ENCODE measurements around the gene A2M.

The A2M gene

DNA sequence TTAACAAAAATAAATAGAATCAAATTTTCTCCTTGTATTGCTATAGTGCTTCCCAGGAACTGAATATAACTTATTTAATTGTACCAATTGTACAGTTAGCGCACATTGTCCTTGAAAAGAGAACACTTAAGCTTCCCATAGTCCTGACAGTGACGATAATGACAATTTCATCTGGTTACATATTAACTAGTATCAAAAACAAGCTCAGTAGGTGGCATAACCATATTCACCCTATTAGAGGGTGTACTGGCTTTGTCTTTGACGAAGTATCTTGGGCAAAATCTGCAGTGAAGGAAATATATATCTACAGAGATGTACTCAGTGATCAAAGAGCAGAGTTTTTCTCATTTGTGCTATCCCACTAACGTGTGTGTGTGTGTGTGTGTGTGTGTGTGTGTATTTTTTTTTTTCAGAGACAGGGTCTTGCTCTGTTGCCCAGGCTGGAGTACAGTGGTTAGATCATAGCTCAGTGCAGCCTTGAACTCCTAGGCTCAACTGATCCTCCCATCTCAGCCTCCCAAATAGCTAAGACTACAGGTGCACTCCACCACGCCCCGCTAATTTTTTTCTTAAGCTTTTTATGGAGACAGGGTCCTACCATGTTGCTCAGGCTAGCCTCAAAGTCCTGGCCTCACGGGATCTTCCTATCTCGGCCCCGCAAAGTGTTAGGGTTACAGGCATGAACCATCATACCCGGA is 4.9 kb upstream of the A2M start:
- no peak for DNase-seq

- peak; percentile 98 for DNase-seq
Measured at GRCh38 chr12:9118158-9118557, 2.4 kb upstream of the A2M start.

GRCh38 chr12:9114946-9115345 is 773 bp downstream of the A2M start:
- peak; percentile 60 to 76 for DNase-seq

- no peak for DNase-seq
Measured at GRCh38 chr12:9113987-9114309, 1.8 kb downstream of the A2M start.

DNA sequence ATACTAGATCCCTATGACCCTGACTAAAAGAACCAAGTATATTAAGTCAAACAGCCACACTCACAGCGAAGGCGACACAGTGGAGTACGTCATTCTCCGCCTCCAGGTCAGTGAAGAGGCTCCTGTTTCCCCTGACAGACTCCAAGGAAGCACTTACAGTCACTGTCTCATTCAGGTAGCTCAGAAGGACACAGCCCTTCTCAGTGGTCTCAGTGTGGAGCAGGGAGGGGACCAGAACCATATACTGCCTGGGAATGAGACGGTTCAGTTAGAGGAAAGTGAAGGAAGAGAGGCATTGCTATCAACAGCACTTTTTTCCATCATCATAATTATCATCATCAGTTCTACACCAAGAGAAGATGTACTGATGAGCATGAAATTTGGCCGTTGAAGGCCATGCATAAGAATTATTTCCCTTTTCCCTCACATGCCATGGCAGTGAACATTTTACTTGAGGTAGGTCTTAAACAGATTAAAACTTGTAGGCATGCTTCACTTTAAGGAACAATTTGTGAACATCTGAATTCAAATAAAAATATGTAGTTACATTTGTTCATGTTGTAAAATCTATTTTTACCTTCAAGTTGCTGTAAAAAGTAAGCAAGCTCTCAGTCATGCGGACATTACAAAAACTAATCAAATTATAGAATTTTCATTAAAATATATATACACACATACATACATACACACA is 2.3 kb downstream of the A2M start:
- no peak for DNase-seq

DNA sequence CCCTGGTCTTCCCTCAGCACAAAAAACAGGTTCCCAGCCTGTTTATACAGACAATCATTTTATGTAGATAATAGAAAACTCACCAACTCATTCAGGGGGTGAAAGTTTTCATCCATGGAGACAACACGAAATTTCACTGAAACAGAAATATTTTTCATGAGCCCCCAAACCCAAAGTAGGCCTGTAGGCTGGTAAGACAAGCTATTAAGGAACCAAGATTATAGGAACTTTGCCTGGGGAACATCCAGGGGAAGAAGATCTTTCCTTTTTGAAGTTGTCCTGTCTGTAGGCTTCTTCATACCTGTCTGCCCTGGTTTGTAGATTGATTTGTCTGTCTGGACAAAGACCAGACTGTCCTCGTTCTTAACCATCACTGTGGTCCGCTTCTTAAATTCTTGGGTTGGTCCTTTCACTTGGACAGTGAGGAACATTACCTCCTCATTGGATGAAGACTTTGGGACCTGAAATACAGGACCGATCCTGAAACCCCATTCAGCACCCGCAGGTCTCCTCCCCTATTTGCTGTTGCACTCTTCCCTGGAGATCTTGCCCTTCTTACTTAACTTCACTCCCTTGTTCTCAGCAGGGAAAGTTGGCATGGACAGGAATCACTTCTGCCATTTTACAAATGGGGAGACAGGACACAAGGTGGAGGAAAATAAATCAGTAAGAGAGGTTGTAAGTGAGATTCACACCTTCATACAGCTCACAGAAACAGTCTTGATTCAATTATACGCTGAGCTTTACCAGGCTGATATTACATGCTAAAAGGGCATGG is 3.5 kb downstream of the A2M start:
- DNase-seq = no peak

GRCh38 chr12:9111525-9111924 is 4.2 kb downstream of the A2M start:
- no peak for DNase-seq

GRCh38 chr12:9109737-9110491 is 5.8 kb downstream of the A2M start:
- no peak for DNase-seq

DNA sequence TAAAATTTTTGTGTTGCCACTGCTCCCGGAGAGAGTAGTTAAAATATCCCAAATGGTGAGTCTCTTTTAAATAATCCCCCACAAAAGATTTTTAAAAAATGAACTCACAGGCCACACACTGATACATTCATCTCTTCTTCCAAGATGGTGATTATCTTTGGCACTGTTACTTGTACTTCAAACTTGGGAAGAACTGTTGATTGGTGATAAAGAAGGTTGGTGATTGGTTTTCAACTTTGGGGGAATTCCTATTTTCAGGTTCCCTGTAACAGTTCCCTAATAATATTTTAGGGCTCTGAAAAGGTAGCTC is 6.6 kb downstream of the A2M start:
- DNase-seq = no peak

DNA sequence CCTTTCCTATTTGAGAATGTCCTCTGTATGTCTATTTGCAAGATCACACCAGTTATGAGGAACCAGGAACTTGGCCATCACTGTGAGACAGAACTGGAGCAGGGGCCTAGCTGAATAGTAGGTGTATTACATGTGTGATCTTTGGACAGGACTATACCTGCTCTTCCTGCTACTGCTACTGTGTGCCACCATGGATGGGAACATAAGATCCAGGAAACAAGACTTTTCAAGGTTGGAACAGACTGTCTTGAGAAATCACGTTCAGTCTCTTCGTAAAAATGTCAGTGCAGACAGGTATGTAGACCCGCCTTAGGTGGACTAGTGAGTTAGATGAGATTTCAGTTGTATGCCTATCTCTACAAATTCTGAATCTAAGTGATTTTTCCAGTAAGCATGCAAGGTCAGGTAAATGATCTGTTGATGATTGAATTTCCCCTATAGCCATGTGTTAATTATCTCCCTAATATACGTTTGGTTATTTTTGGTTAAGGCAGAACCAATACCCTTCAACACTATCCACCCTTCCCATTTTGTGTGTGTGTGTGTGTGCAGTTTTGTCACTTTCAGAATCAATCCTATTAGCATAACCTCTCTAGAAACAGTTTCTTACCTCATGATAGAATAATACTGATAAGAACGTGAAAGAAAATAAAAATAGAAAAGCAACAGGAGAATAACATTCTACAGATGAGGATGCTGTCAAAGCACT is 7.1 kb downstream of the A2M start:
- no peak for DNase-seq

DNA sequence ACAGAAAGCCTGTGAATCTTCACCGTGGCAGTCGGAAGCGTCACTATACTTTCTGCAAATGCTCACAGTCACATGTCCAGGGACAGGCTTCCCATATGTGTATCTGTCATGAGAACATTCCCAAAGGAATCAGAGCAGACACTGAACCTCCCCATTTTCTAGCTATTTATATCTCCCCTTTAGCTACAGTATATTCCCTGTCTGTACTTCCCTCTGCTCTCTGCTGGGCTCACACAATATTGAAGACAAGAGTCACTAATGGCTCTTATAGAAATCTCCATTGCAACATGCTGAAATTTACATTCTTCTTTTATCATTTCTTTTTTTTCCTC is 8.2 kb downstream of the A2M start:
- no peak for DNase-seq

DNA sequence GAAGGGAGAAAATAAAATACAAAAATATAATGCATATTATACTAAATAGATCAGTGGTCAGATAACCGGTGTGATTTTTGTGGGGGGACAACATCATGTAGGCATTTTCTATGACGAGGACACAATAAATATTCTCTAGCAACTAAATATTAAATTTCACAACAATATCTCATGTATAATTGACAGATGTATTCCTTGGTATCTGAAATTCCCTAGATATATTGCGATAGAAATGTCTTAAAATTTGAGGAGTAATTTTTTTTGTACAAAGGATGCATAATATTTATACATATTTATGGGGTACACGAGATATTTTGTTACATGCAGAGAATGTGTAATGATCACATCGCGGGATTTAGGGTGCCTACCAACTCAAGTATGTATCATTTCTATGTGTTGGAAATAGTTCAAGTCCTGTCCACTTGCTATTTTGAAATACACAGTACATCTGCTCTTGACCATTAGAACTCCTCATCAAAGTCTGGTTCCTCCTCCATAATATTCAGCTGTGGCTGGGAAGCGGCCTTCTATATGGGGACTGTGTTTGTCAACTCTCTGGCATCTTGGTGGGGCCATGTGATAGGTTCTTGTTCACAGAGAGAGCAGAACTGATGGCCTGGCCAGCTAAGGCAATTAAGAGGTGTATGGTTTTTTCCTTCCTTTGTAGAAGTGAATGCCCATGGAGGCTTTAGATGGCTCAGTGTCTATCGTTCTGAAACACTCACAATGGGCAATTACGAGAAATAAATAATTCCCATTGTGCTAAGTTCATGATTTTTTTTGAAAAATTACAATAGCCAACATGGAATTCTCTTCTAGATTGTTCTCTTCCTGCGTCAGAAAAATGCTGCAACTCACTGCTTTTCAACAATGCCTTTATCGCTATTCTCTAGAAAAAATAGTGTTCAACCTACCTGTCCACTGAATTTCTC is 8.8 kb downstream of the A2M start:
- no peak for DNase-seq

- no peak for DNase-seq
Measured at GRCh38 chr12:9106067-9106466, 9.7 kb downstream of the A2M start.

GRCh38 chr12:9104767-9105423 is 10.8 kb downstream of the A2M start:
- DNase-seq = no peak

DNA sequence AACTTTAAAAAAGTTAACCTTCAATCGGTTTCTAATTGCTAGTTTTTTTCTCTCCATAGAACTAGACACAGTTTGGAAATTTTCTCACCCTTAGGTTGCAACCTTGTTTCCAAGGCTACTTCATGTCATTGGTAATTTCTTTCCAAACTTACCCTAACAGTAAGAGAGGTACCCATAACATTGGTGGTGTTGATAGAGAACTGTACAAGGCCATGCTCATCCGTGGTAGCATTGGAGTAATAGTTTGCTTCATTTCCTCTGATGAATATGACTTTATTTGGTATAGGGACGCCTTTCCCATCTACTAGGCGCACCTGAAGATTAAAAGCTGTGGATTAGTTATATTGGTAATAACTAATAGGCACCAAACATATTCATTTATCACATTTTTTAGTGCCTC is 11.6 kb downstream of the A2M start:
- no peak for DNase-seq

GRCh38 chr12:9103050-9103849 is 12.5 kb downstream of the A2M start:
- DNase-seq = no peak

GRCh38 chr12:9101018-9101687 is 14.6 kb downstream of the A2M start:
- no peak for DNase-seq

DNA sequence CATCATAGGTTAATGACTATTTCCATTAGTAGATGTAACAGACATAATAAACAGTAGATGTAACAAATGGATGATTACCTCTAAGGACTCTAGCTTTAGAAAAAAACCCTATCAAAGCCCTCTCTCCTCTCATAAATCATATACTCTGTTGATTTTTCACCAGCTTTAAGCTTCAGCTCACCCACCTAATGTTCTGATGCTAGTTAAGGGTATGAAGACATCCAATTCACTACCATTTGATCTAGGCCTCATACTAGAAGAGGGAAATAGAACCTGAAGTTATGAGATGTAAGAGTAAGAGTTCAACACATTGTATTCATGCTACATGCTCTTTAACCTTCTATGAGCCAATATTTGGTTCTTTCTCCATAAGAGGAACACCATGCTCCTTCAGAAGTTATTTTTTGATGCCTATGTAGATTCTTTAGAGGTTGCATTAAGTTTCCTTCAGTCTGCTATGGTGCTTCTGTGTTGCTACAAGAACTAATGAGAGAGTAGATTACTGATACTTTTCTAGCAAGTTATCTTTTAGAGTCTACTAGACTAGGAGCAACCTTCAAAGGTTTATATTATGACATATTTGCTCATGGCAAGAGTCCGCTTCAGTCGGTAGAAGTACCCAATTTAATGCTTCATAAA is 16.0 kb downstream of the A2M start:
- DNase-seq = no peak

- no peak for DNase-seq
Measured at GRCh38 chr12:9098463-9099026, 17.2 kb downstream of the A2M start.
